KMS-11 (cell line): ENCODE data around the gene ZSCAN1.

ENCODE experiments used
- H2AFZ ChIP-seq: fragments of 200-600 bp; sonication (generic); 2 replicates; pipeline ENCODE4 v1.6.1; 2016; ENCODE audit warnings: antibody characterized with exemption, mixed run types, low read depth
- H3K27ac ChIP-seq: fragments of 200-600 bp; sonication (generic); 2 replicates; pipeline ENCODE4 v1.6.1; 2016; ENCODE audit warnings: mild to moderate bottlenecking, mixed run types
- H3K27me3 ChIP-seq: fragments of 200-600 bp; sonication (generic); 2 replicates; pipeline ENCODE4 v1.6.1; 2017; ENCODE audit warnings: mild to moderate bottlenecking, low read depth, mixed run types, moderate library complexity; ENCODE audit not compliant: insufficient read depth
- H3K36me3 ChIP-seq: fragments of 200-600 bp; sonication (generic); 2 replicates; pipeline ENCODE4 v1.6.1; 2017; ENCODE audit warnings: mild to moderate bottlenecking, mixed run types; ENCODE audit not compliant: insufficient read depth
- H3K4me1 ChIP-seq: fragments of 200-600 bp; sonication (generic); 2 replicates; pipeline ENCODE4 v1.6.1; 2016; ENCODE audit warnings: mild to moderate bottlenecking, low read depth, mixed run types; ENCODE audit not compliant: poor library complexity, severe bottlenecking
- H3K4me2 ChIP-seq: fragments of 200-600 bp; sonication (generic); 2 replicates; pipeline ENCODE4 v1.7.0; 2016; ENCODE audit warnings: mild to moderate bottlenecking, mixed run types
- H3K4me3 ChIP-seq: fragments of 200-600 bp; sonication (generic); IDR thresholded peaks from 2 replicates; pipeline ENCODE4 v1.6.1; 2017; ENCODE audit warnings: low read depth, low read length, mixed read lengths; ENCODE audit not compliant: insufficient read depth
- H3K79me2 ChIP-seq: fragments of 200-600 bp; sonication (generic); 2 replicates; pipeline ENCODE4 v1.6.1; 2016; ENCODE audit warnings: low read depth, mixed run types; ENCODE audit not compliant: insufficient read depth
- H3K9ac ChIP-seq: fragments of 200-600 bp; sonication (generic); 2 replicates; pipeline ENCODE4 v1.6.1; 2016; ENCODE audit warnings: mild to moderate bottlenecking, mixed run types
- H4K20me1 ChIP-seq: fragments of 200-600 bp; sonication (generic); 2 replicates; pipeline ENCODE4 v1.6.1; 2016; ENCODE audit warnings: mild to moderate bottlenecking, mixed run types; ENCODE audit not compliant: insufficient read depth
- TF ChIP-seq, protein P1 (sequence below): fragments of 200-600 bp; sonication (generic); conservative IDR thresholded peaks from 2 replicates; pipeline ENCODE4 v1.6.1; 2017; ENCODE audit warnings: low read depth, mild to moderate bottlenecking, antibody characterized with exemption, low read length, moderate library complexity, mixed read lengths

ZSCAN1 gene

DNA sequence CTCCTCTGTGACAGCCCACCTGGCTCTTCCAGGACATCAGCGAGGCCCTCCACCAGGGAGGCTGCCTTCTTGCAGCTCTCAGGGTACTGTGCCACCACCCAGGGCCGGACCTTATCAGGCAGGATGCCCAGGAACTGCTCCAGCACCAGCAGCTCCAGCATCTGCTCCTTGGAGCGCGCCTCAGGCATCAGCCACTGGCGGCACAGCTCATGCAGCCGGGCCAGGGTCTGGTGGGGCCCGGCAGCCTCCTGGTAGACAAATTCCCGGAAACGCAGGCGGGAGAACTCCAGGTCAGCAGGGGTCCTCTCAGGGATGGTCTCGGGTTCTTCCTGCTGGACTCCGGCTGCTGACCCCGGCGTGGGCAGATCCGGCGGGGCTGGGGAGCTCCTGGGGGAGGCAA, 56.0 kb downstream of the ZSCAN1 start:
- H3K36me3 ChIP-seq, result no peaks in the 10 kb centered on the region
- H3K4me1 ChIP-seq, result no peaks in the 10 kb centered on the region
- no peak overlapping the region for H2AFZ ChIP-seq
- H4K20me1 ChIP-seq, result no peaks in the 10 kb centered on the region
- no peaks in the 10 kb centered on the region for H3K79me2 ChIP-seq
- no peak overlapping the region for H3K4me2 ChIP-seq
- TF ChIP-seq, protein P1, sequence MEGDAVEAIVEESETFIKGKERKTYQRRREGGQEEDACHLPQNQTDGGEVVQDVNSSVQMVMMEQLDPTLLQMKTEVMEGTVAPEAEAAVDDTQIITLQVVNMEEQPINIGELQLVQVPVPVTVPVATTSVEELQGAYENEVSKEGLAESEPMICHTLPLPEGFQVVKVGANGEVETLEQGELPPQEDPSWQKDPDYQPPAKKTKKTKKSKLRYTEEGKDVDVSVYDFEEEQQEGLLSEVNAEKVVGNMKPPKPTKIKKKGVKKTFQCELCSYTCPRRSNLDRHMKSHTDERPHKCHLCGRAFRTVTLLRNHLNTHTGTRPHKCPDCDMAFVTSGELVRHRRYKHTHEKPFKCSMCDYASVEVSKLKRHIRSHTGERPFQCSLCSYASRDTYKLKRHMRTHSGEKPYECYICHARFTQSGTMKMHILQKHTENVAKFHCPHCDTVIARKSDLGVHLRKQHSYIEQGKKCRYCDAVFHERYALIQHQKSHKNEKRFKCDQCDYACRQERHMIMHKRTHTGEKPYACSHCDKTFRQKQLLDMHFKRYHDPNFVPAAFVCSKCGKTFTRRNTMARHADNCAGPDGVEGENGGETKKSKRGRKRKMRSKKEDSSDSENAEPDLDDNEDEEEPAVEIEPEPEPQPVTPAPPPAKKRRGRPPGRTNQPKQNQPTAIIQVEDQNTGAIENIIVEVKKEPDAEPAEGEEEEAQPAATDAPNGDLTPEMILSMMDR, result no peak
- no peaks in the 10 kb centered on the region for H3K27me3 ChIP-seq
- H3K27ac ChIP-seq, result no peak overlapping the region
- no peak overlapping the region for H3K9ac ChIP-seq
- H3K4me3 ChIP-seq, result no peak overlapping the region

GRCh38 chr19:58091251-58091995, 57.6 kb downstream of the ZSCAN1 start:
- no peak overlapping the region for H3K27ac ChIP-seq
- no peak overlapping the region for H3K4me2 ChIP-seq
- H3K79me2 ChIP-seq, result no peaks in the 10 kb centered on the region
- H2AFZ ChIP-seq, result no peak overlapping the region
- H4K20me1 ChIP-seq, result no peaks in the 10 kb centered on the region
- no peaks in the 10 kb centered on the region for H3K4me1 ChIP-seq
- H3K36me3 ChIP-seq, result no peaks in the 10 kb centered on the region
- no peaks in the 10 kb centered on the region for H3K27me3 ChIP-seq
- H3K9ac ChIP-seq, result no peak overlapping the region
- TF ChIP-seq, protein P1, result no peak
- no peak overlapping the region for H3K4me3 ChIP-seq

DNA sequence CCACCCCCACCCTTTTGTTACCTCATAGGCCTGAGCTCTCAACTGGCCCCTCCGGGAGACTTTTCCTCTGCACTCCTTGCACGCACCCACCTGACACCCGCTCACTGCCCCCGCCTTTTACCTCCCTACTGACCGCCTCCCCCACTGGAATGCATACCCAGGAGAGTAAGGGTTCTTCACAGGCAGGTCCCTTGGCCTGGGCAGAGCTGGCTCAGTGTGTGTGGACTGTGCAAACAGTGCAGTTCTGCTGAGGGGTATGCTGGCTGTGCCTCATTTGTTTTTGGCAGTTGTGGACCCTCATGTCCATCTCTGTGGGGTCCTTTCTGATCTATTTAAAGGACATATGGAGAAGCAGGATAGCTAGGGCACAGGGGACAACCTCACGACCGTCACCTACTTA, 59.2 kb downstream of the ZSCAN1 start:
- H2AFZ ChIP-seq, result no peak overlapping the region
- TF ChIP-seq, protein P1, result no peak

GRCh38 chr19:58095328-58095727, 61.5 kb downstream of the ZSCAN1 start:
- TF ChIP-seq, protein P1, result no peak
- H2AFZ ChIP-seq, result no peak overlapping the region
- H4K20me1 ChIP-seq, result no peaks in the 10 kb centered on the region
- H3K79me2 ChIP-seq, result no peaks in the 10 kb centered on the region
- no peaks in the 10 kb centered on the region for H3K36me3 ChIP-seq
- no peak overlapping the region for H3K4me3 ChIP-seq
- no peak overlapping the region for H3K9ac ChIP-seq
- no peaks in the 10 kb centered on the region for H3K27me3 ChIP-seq
- H3K4me2 ChIP-seq, result no peak overlapping the region
- no peak overlapping the region for H3K27ac ChIP-seq
- H3K4me1 ChIP-seq, result no peaks in the 10 kb centered on the region

More for the DNA sequence above, 59.2 kb downstream of the ZSCAN1 start:
- no peak overlapping the region for H3K4me2 ChIP-seq
- H3K4me1 ChIP-seq, result no peaks in the 10 kb centered on the region
- H3K27me3 ChIP-seq, result no peaks in the 10 kb centered on the region
- H4K20me1 ChIP-seq, result no peaks in the 10 kb centered on the region
- H3K36me3 ChIP-seq, result no peaks in the 10 kb centered on the region
- no peaks in the 10 kb centered on the region for H3K79me2 ChIP-seq
- H3K27ac ChIP-seq, result no peak overlapping the region
- no peak overlapping the region for H3K9ac ChIP-seq
- H3K4me3 ChIP-seq, result no peak overlapping the region
